Measurements from ENCODE around the gene EEF1A2. TPM values are rescaled to one million over a fixed set of nuclear protein-coding genes. Genes with fewer than 3 reads are reported as not detected.

Gene EEF1A2
- total and polyA plus RNA-seq, 2 of the 4 experiments (the other 2 are of a cell fraction): 1.3 to 4.6 TPM

DNA sequence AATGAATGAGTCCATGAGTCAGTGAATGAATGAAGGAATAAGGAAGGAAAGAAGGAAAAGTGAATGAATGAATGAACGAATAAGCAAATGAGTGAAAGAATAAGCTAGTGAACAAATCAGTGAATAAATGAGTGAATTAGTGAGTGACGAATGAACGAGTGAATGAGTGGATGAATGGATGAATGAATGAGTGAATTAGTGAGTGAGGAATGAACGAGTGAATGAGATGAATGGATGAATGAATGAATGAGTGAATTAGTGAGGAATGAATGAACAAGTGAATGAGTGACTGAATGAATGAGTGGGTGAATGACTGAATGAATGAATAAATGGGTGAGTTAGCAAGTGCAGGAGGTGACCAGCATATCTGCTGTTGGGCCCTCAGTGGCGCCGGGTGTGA is 44.9 kb upstream of the EEF1A2 start:
- no peaks in the 10 kb centered on the region for H4K20me1 ChIP-seq (ENCODE audit: insufficient read depth, low read length)
- no peak overlapping the region for H2BK120ac ChIP-seq (ENCODE audit: low read depth, low read length)
- H2AFZ ChIP-seq (replicated peaks; ENCODE audit: low read length, poor library complexity): peak overlapping the region; percentile 11
- dilution Hi-C loops (cut with HindIII; ENCODE audit: low sequenced_read_pairs, unreplicated experiment): no loop called here
- in situ Hi-C loops (cut with MboI; ENCODE audit: low sequenced_read_pairs): no loop called here
- TF ChIP-seq RAD21 (IDR thresholded peaks at IDR 0.05; ENCODE audit: low read length) (no peak), NFE2L2 (IDR thresholded peaks at IDR 0.05; ENCODE audit: low read depth, low read length) (no peak), POLR2A (IDR thresholded peaks at IDR 0.05; ENCODE audit: low read depth, low read length) (no peak), CEBPB (IDR thresholded peaks at IDR 0.05; ENCODE audit: low read depth, low read length) (no peak)
- no peak overlapping the region for H3K56ac ChIP-seq (ENCODE audit: extremely low read depth, insufficient read depth, low read length)
- no peak overlapping the region for H2BK15ac ChIP-seq (ENCODE audit: low read depth, low read length)
- BruUV-seq (replicated peaks): no TSS peak
- H4K91ac ChIP-seq (ENCODE audit: insufficient read depth, low read depth, low read length): no peak overlapping the region
- H3K36me3 ChIP-seq (ENCODE audit: control insufficient read depth, insufficient read depth, low read length): no peaks in the 10 kb centered on the region
- H3K9me1 ChIP-seq (ENCODE audit: insufficient read depth, low read length): no peaks in the 10 kb centered on the region
- no peak overlapping the region for H2AK5ac ChIP-seq (ENCODE audit: low read depth, low read length)
- H3K14ac ChIP-seq (replicated peaks; ENCODE audit: low read depth, low read length): no peak overlapping the region
- H2BK5ac ChIP-seq (ENCODE audit: low read depth, low read length, poor library complexity, severe bottlenecking): no peak overlapping the region
- ChIA-PET POLR2A (ENCODE audit: unreplicated experiment) (no interaction called here), CTCF (no interaction called here)
- H3K4me1 ChIP-seq (ENCODE audit: control insufficient read depth, insufficient read depth, low read length): peaks cover 3% of the 10 kb centered on the region; the same call in 1 of the 2 replicates
- no peak overlapping the region for H2BK20ac ChIP-seq (ENCODE audit: low read depth, low read length)
- 76 to 100% methylated on average over 3 to 6 of the region's 6 CpGs for WGBS, 2 experiments (ENCODE audit: extremely low coverage in 2 of 2, insufficient read length in 1 of 2)
- no peaks in the 10 kb centered on the region for H3K9me3 ChIP-seq (ENCODE audit: control insufficient read depth, insufficient read depth, low read length)
- intact Hi-C loops (cut with micrococcal nuclease): no loop called here
- H2AK9ac ChIP-seq (replicated peaks; ENCODE audit: low read depth, low read length, poor library complexity): no peak overlapping the region
- H3K18ac ChIP-seq (ENCODE audit: low read depth, low read length): no peak overlapping the region
- no peak overlapping the region for H3K27ac ChIP-seq (ENCODE audit: insufficient read depth, low read length)
- no peak overlapping the region for H3K9ac ChIP-seq (ENCODE audit: low read depth, low read length)
- H3K4me3 ChIP-seq (ENCODE audit: insufficient read depth, low read depth, low read length): no peak overlapping the region
- H3K23ac ChIP-seq (ENCODE audit: low read depth, low read length): no peak overlapping the region
- no peak overlapping the region for H3K4ac ChIP-seq (ENCODE audit: low read depth, low read length)
- H4K5ac ChIP-seq (ENCODE audit: low read depth, low read length): no peak overlapping the region
- DNase-seq (no peak), ATAC-seq (ENCODE audit: low read depth) (no peak)
- peaks cover 33% of the 10 kb centered on the region for H3K27me3 ChIP-seq (ENCODE audit: control insufficient read depth, insufficient read depth, low read length)
- no peaks in the 10 kb centered on the region for H3K79me1 ChIP-seq (ENCODE audit: low read depth in 1 of 2, low read length in 2 of 2)
- no peak overlapping the region for H4K8ac ChIP-seq (ENCODE audit: low read depth in 2 of 2, low read length in 2 of 2)
- H3K4me2 ChIP-seq (ENCODE audit: low read depth, low read length): no peak overlapping the region

Data from IMR-90 (cell line).